Right lobe of liver (tissue), 6 donors: ENCODE measurements around the gene PLEKHM2. TPM values are rescaled to one million over a fixed set of nuclear protein-coding genes. Genes with fewer than 3 reads are reported as not detected.

Experiments used
- ATAC-seq, 4 donors: fragments of 200-7000 bp; cut with Tn5 transposase; one replicate each; pipeline ENCODE4 v1.9.1; 2020; ENCODE audit warnings: mild to moderate bottlenecking in 4 of 4, moderate library complexity in 4 of 4
- DNase-seq, 3 donors: peaks; one replicate each; pipeline ENCODE4 v3.0.0-alpha.2; 2020
- H3K27ac ChIP-seq, 3 donors: fragments of 200-600 bp; one replicate each; pipeline ENCODE4 v1.8.0; 2022
- H3K27me3 ChIP-seq, 2 donors: fragments of 200-600 bp; one replicate each; pipeline ENCODE4 v1.8.0; 2022
- H3K36me3 ChIP-seq, 4 donors: fragments of 200-600 bp; sonication (generic) in 1 of 4; one replicate each; pipeline versions ENCODE4 v1.5.1 to v1.8.0; 2017 to 2022; ENCODE audit warnings: control low read depth in 1 of 4
- H3K4me1 ChIP-seq, 4 donors: fragments of 200-600 bp; sonication (generic) in 1 of 4; one replicate each; pipeline versions ENCODE4 v1.5.1 to v1.8.0; 2017 to 2022; ENCODE audit warnings: control low read depth in 1 of 4
- H3K4me3 ChIP-seq, 3 donors: fragments of 200-600 bp; one replicate each; pipeline ENCODE4 v1.8.0; 2022
- H3K9me3 ChIP-seq, 4 donors: fragments of 200-600 bp; sonication (generic) in 1 of 4; one replicate each; pipeline versions ENCODE4 v1.5.1 to v1.8.0; 2017 to 2022; ENCODE audit warnings: control low read depth in 1 of 4
- POLR2A ChIP-seq: fragments of 450-650 bp; IDR thresholded peaks from one replicate; pipeline ENCODE4 v1.6.1; 2017; ENCODE audit warnings: antibody characterized with exemption, mild to moderate bottlenecking
- WGBS: methylation state at CpG from one replicate; pipeline ENCODE4 v1.1.6; 2018; ENCODE audit warnings: low coverage, low lambda C conversion rate; ENCODE audit not compliant: insufficient coverage; ENCODE audit errors: missing lambda C conversion rate; 5-methylcytosine and 5-hydroxymethylcytosine counted together
- intact Hi-C, 2 donors: fragments of 100-400 bp; cut with DNase I; formaldehyde crosslinking; loops; one replicate each; pipeline versions ENCODE4 v1.11.2 to v1.14.1; 2022
- long read RNA-seq: library from polyadenylated mRNA; unstranded; transcript quantifications from one replicate; pipeline ENCODE4 v2.0.0, GENCODE V29; 2019
- total RNA-seq, 6 experiments: library from RNA; depleted of rRNA in 2 of 6; stranded (reverse); fragments of >200 nt in 2 of 6; fragmentation: NEBNext Ultra II Directional in 3 of 6; extraction: Animal tissue kit (Norgen Biotek cat#: 25700) in 3 of 6; gene quantifications; one replicate each; pipeline versions ENCODE4 v1.1.0 to v1.2.4, GENCODE V29; 2016 to 2023
- TF ChIP-seq, protein P1 (sequence below), 4 donors: fragments of 200-600 bp in 3 of 4; fragments of 450-650 bp in 1 of 4; IDR thresholded peaks; one replicate each; pipeline versions ENCODE4 v1.5.1 to v1.8.0; 2016 to 2022; ENCODE audit warnings: antibody characterized with exemption in 4 of 4, mild to moderate bottlenecking in 2 of 4
- donor health status: DM: no; HTN: yes; CAD: no.
- donor health status: DM: no; HTN: no; CAD: no.
- donor health status: DM: no; HTN: no; CAD: no.
- donor health status: DM: no; HTN: yes; CAD: no.
- donor health status: DM: no; HTN: yes; CAD: no.

Gene PLEKHM2, protein sequence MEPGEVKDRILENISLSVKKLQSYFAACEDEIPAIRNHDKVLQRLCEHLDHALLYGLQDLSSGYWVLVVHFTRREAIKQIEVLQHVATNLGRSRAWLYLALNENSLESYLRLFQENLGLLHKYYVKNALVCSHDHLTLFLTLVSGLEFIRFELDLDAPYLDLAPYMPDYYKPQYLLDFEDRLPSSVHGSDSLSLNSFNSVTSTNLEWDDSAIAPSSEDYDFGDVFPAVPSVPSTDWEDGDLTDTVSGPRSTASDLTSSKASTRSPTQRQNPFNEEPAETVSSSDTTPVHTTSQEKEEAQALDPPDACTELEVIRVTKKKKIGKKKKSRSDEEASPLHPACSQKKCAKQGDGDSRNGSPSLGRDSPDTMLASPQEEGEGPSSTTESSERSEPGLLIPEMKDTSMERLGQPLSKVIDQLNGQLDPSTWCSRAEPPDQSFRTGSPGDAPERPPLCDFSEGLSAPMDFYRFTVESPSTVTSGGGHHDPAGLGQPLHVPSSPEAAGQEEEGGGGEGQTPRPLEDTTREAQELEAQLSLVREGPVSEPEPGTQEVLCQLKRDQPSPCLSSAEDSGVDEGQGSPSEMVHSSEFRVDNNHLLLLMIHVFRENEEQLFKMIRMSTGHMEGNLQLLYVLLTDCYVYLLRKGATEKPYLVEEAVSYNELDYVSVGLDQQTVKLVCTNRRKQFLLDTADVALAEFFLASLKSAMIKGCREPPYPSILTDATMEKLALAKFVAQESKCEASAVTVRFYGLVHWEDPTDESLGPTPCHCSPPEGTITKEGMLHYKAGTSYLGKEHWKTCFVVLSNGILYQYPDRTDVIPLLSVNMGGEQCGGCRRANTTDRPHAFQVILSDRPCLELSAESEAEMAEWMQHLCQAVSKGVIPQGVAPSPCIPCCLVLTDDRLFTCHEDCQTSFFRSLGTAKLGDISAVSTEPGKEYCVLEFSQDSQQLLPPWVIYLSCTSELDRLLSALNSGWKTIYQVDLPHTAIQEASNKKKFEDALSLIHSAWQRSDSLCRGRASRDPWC
- total RNA-seq, result 10 to 100 TPM; 15.6 to 27.9 (median 20.2) TPM
- long read RNA-seq, partial matches to known transcripts, result 0 of 1 reads
- long read RNA-seq, other reads (novel, unspliced or antisense), result 1 of 1 reads

DNA sequence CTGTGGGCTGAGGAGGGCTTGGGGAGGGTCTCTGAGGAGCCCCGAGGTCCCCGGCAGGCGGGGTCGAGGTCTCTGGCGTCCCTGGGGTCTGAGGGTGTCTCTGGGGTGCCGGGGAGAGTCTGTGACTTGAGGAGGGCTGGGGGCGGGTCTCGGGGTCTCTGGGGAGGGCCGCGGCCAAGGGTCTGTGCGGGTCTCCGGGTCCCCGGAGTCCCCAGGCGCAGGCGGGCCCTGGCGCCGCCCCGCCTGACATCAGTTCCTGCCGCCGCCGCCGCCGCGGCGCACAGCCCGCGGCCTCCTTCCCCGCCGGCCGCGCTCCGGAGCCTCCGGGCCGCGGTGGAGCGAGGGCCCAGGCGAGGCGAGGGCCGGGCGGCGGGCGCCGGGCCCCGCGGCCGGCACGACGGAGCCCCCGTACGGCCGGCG, at the start of gene PLEKHM2:
Gene PLEKHM2, plus strand, starts transcription at position 279 of the 420 bp plus-strand sequence. CDS start 239 bp downstream, outside the sequence.
- ATAC-seq (peak; percentile 70 to 83 (median 78)), DNase-seq (peak in 2 of 3 donors; percentile 44 to 49)
- peaks cover 0 to 8% (median 4%) of the 10 kb centered on the region in 4 donors for H3K4me1 ChIP-seq
- no peaks in the 10 kb centered on the region for H3K36me3 ChIP-seq
- TF ChIP-seq POLR2A, result peak; percentile 33
- TF ChIP-seq, protein P1, sequence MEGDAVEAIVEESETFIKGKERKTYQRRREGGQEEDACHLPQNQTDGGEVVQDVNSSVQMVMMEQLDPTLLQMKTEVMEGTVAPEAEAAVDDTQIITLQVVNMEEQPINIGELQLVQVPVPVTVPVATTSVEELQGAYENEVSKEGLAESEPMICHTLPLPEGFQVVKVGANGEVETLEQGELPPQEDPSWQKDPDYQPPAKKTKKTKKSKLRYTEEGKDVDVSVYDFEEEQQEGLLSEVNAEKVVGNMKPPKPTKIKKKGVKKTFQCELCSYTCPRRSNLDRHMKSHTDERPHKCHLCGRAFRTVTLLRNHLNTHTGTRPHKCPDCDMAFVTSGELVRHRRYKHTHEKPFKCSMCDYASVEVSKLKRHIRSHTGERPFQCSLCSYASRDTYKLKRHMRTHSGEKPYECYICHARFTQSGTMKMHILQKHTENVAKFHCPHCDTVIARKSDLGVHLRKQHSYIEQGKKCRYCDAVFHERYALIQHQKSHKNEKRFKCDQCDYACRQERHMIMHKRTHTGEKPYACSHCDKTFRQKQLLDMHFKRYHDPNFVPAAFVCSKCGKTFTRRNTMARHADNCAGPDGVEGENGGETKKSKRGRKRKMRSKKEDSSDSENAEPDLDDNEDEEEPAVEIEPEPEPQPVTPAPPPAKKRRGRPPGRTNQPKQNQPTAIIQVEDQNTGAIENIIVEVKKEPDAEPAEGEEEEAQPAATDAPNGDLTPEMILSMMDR (IDR thresholded peaks at IDR 0.05), result no peak
- no peaks in the 10 kb centered on the region for H3K27me3 ChIP-seq
- peak within 1 kb of the TSS; percentile 71 to 87 (median 75) for H3K4me3 ChIP-seq
- peak within 1 kb of the TSS; percentile 72 to 91 (median 83) for H3K27ac ChIP-seq
- intact Hi-C loops, result no loop called here
- H3K9me3 ChIP-seq, result no peaks in the 10 kb centered on the region
- no CpG with 5 or more reads among the region's 52 CpGs for WGBS

DNA sequence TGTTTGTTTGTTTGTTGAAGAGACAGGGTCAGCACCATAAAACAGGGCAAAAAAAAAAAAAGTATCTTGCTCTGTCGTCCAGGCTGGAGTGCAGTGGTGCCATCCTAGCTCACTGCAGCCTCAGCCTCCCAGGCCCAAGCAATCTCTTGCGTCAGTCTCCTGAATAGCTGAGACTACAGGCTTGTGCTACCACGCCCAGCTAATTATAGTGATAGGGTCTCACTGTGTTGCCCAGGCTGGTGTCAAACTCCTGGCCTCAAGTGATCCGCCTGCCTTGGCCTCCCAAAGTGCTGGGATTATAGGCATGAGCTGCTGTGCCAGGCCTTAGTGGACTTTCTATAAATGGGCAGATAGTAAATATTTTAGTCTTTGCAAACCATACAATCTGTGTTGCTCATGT, 47.7 kb upstream of the PLEKHM2 start:
- no CpG with 5 or more reads among the region's 4 CpGs for WGBS
- no peak for DNase-seq
- no peaks in the 10 kb centered on the region for H3K4me1 ChIP-seq
- H3K9me3 ChIP-seq, result no peaks in the 10 kb centered on the region
- intact Hi-C loops, result no loop called here
- no peak for ATAC-seq
- H3K4me3 ChIP-seq, result no peak overlapping the region
- H3K27ac ChIP-seq, result no peak overlapping the region
- TF ChIP-seq POLR2A, result no peak
- TF ChIP-seq, protein P1 (IDR thresholded peaks at IDR 0.05), result no peak
- no peaks in the 10 kb centered on the region for H3K27me3 ChIP-seq
- H3K36me3 ChIP-seq, result peaks cover 9 to 100% (median 56%) of the 10 kb centered on the region in 4 donors

DNA sequence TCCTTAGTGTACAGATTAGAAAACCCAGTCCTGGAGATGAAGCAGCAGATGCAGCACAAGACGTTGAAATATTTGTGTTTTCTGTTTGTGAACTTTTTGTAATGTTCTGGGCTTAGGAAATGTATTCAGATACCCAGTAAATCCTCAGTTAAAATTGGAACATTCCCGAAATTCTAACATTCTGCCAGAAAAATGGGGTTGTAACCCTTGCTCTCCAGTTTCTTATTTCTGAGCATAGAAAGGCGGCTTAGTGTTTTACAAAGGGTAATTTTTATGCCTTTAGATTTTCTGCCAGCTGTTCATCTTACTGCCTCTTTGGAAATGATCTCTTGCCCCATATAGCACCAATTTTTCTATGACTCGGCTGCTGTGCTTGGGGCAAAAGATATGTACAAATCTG, 46.3 kb upstream of the PLEKHM2 start:
- DNase-seq (no peak), ATAC-seq (no peak)
- H3K9me3 ChIP-seq, result no peaks in the 10 kb centered on the region
- peaks cover 7 to 97% (median 53%) of the 10 kb centered on the region in 4 donors for H3K36me3 ChIP-seq
- no peaks in the 10 kb centered on the region for H3K27me3 ChIP-seq
- no peaks in the 10 kb centered on the region for H3K4me1 ChIP-seq
- TF ChIP-seq POLR2A, result no peak
- TF ChIP-seq, protein P1 (IDR thresholded peaks at IDR 0.05), result no peak
- WGBS, result 69% methylated on average over 4 of the region's 4 CpGs
- H3K27ac ChIP-seq, result no peak overlapping the region
- intact Hi-C loops, result no loop called here
- no peak overlapping the region for H3K4me3 ChIP-seq

DNA sequence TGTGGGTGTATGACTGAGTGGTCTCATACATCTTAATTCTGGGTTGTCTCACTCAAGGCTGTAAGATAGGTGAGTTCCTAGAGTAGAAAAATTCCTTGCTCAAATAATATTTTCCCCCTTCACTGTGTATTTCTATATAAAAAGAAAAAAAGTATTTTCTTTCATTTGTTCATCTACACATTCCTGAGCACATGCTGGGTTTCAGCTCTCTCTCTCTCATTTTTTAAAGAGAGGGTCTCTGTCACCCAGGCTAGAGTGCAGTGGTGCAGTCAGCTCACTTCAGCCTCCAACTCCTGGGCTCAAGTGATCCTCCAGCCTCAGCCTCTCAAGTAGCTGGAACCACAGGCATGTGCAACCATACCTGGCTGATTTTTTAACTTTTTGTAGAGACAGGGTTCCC, 44.9 kb upstream of the PLEKHM2 start:
- TF ChIP-seq, protein P1 (IDR thresholded peaks at IDR 0.05), result no peak
- no peak for TF ChIP-seq POLR2A
- Histone ChIP-seq H3K4me1 (no peaks in the 10 kb centered on the region), H3K27ac (no peak overlapping the region), H3K27me3 (no peaks in the 10 kb centered on the region), H3K9me3 (no peaks in the 10 kb centered on the region), H3K4me3 (no peak overlapping the region), H3K36me3 (peaks cover 7 to 97% (median 56%) of the 10 kb centered on the region in 4 donors)
- no peak for ATAC-seq
- DNase-seq, result no peak
- intact Hi-C loops, result no loop called here
